HepG2 (cell line): ENCODE data around the gene TM2D3. TPM values are rescaled to one million over a fixed set of nuclear protein-coding genes. Genes with fewer than 3 reads are reported as not detected.
A peak's percentile ranks its signal among the peaks of the same experiment; 100 is the strongest.

Experiments
- ELF1 ChIP-seq: sonication (generic); formaldehyde crosslinking; IDR thresholded peaks from 2 replicates; pipeline ENCODE4 v1.4.0; 2020; ENCODE audit warnings: missing genetic modification reagents
- FOXJ3 ChIP-seq: sonication (generic); formaldehyde crosslinking; IDR thresholded peaks from 2 replicates; pipeline ENCODE4 v1.4.0; 2020; ENCODE audit warnings: missing genetic modification reagents, mild to moderate bottlenecking, borderline replicate concordance
- JDP2 ChIP-seq: sonication (generic); formaldehyde crosslinking; IDR thresholded peaks from 2 replicates; pipeline ENCODE4 v1.8.1; 2022; ENCODE audit warnings: missing genetic modification reagents, borderline replicate concordance
- PRPF4 ChIP-seq: fragments of 200-400 bp; formaldehyde crosslinking; IDR thresholded peaks from 2 replicates; pipeline ENCODE4 v1.6.1; 2016; ENCODE audit warnings: low read length, low read depth; ENCODE audit not compliant: poor library complexity, severe bottlenecking
- SNAI1 ChIP-seq: sonication (generic); formaldehyde crosslinking; IDR thresholded peaks from 2 replicates; pipeline ENCODE4 v1.5.0; 2020; ENCODE audit warnings: mild to moderate bottlenecking, missing genetic modification reagents, borderline replicate concordance
- SNRNP70 ChIP-seq: fragments of 200-400 bp; formaldehyde crosslinking; IDR thresholded peaks from 2 replicates; pipeline ENCODE4 v1.6.1; 2017; ENCODE audit warnings: mild to moderate bottlenecking, low read depth, low read length, moderate library complexity
- ZFAT ChIP-seq: sonication (generic); formaldehyde crosslinking; conservative IDR thresholded peaks from 2 replicates; pipeline ENCODE4 v1.8.1; 2023; ENCODE audit warnings: missing genetic modification reagents, inconsistent platforms
- ZNF160 ChIP-seq: sonication (generic); formaldehyde crosslinking; IDR thresholded peaks from 2 replicates; pipeline ENCODE4 v1.8.0; 2022; ENCODE audit warnings: mild to moderate bottlenecking, inconsistent platforms, missing genetic modification reagents
- ZNF557 ChIP-seq: sonication (generic); formaldehyde crosslinking; IDR thresholded peaks from 2 replicates; pipeline ENCODE4 v1.4.0; 2020; ENCODE audit warnings: missing genetic modification reagents
- polyA plus RNA-seq, 8 experiments: library from polyadenylated mRNA; depleted of rRNA in 3 of 8; stranded (reverse) in 7 of 8; unstranded in 1 of 8; fragments of >200 nt; fragmentation: Illumina TruSeq in 4 of 8; extraction: Trizol in 4 of 8; gene quantifications; 2 replicates each; pipeline versions ENCODE4 v1.2.1 to v1.2.3, GENCODE V29; 2011 to 2016; ENCODE audit warnings: low read depth in 4 of 8, missing spikeins in 1 of 8, mixed read lengths in 1 of 8; ENCODE audit not compliant: insufficient read depth in 1 of 8
- total RNA-seq, 5 experiments: library from RNA; depleted of rRNA; stranded (reverse); fragments of >200 nt; fragmentation: Illumina TruSeq; extraction: Trizol; gene quantifications; 2 replicates each; pipeline ENCODE4 v1.2.3, GENCODE V29; 2016; ENCODE audit warnings: low read depth in 1 of 5
- TF ChIP-seq, protein P1 (sequence below): sonication (generic); formaldehyde crosslinking; IDR thresholded peaks from 2 replicates; pipeline ENCODE4 v1.8.0; 2022; ENCODE audit warnings: mild to moderate bottlenecking, missing genetic modification reagents, moderate library complexity
- TF ChIP-seq, protein P2 (sequence below): sonication (generic); formaldehyde crosslinking; IDR thresholded peaks from one replicate; pipeline ENCODE4 v1.5.1; 2020; ENCODE audit warnings: mild to moderate bottlenecking, missing genetic modification reagents; ENCODE audit errors: not compliant biosample characterization
- TF ChIP-seq, protein P3 (sequence below): sonication (generic); formaldehyde crosslinking; IDR thresholded peaks from 2 replicates; pipeline ENCODE4 v1.5.0; 2020; ENCODE audit warnings: mild to moderate bottlenecking, missing genetic modification reagents
- TF ChIP-seq, protein P4 (sequence below), 2 experiments: fragments of 450-650 bp in 1 of 2; sonication (generic) in 1 of 2; formaldehyde crosslinking; IDR thresholded peaks; 2 replicates each; pipeline versions ENCODE4 v1.5.0 to v1.8.0; 2020 to 2022; ENCODE audit warnings: mild to moderate bottlenecking in 1 of 2, missing genetic modification reagents in 1 of 2

TM2D3 gene
- total and polyA plus RNA-seq, 2 of the 13 experiments (the other 11 are each of a cell fraction or from before 2014, with no cell fraction given) = 31.1 to 72.7 TPM

DNA sequence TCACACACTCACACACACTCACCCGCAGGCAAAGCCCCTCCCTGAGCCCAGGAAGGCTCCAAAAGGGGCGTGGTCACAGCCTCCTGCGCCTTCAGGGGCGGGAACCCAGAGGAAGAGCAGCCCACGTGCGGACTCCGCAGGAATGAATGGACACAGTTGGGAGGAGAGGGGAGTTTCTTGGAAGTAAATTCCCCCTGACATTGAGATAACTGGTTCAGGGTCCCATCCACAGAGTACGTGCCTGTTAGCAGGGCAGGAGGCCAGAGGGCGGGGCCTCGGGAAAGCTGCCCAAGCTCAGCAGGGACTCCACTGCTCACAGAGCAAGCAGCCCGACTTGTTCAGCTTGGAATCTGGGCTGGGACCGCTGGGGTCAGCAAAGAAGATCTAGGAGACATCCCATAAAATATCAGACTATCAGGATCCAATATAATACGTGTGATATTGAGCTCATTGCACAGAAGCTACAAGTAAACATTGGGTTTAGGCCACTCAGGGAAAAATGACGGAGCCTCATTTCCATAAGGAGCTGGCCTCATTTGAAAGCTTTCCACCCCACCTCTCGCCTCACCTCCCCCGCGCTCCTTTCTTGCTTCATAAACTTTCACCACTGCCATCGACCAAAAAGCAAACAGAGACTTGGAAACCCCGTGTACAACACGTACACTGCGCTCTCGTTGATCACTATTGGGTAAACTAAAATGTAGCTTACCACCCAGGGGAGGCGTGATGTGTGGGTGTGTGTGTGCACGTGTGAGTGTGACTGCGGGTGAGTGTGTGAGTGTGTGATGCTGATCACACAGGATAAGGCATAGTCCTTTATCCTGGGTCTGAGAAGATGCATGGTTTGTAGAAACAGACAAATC, 36.0 kb downstream of the TM2D3 start (continued):
- TF ChIP-seq, protein P1, sequence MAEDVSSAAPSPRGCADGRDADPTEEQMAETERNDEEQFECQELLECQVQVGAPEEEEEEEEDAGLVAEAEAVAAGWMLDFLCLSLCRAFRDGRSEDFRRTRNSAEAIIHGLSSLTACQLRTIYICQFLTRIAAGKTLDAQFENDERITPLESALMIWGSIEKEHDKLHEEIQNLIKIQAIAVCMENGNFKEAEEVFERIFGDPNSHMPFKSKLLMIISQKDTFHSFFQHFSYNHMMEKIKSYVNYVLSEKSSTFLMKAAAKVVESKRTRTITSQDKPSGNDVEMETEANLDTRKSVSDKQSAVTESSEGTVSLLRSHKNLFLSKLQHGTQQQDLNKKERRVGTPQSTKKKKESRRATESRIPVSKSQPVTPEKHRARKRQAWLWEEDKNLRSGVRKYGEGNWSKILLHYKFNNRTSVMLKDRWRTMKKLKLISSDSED (CRISPR knock-in tag) = no peak
- TF ChIP-seq, protein P2, sequence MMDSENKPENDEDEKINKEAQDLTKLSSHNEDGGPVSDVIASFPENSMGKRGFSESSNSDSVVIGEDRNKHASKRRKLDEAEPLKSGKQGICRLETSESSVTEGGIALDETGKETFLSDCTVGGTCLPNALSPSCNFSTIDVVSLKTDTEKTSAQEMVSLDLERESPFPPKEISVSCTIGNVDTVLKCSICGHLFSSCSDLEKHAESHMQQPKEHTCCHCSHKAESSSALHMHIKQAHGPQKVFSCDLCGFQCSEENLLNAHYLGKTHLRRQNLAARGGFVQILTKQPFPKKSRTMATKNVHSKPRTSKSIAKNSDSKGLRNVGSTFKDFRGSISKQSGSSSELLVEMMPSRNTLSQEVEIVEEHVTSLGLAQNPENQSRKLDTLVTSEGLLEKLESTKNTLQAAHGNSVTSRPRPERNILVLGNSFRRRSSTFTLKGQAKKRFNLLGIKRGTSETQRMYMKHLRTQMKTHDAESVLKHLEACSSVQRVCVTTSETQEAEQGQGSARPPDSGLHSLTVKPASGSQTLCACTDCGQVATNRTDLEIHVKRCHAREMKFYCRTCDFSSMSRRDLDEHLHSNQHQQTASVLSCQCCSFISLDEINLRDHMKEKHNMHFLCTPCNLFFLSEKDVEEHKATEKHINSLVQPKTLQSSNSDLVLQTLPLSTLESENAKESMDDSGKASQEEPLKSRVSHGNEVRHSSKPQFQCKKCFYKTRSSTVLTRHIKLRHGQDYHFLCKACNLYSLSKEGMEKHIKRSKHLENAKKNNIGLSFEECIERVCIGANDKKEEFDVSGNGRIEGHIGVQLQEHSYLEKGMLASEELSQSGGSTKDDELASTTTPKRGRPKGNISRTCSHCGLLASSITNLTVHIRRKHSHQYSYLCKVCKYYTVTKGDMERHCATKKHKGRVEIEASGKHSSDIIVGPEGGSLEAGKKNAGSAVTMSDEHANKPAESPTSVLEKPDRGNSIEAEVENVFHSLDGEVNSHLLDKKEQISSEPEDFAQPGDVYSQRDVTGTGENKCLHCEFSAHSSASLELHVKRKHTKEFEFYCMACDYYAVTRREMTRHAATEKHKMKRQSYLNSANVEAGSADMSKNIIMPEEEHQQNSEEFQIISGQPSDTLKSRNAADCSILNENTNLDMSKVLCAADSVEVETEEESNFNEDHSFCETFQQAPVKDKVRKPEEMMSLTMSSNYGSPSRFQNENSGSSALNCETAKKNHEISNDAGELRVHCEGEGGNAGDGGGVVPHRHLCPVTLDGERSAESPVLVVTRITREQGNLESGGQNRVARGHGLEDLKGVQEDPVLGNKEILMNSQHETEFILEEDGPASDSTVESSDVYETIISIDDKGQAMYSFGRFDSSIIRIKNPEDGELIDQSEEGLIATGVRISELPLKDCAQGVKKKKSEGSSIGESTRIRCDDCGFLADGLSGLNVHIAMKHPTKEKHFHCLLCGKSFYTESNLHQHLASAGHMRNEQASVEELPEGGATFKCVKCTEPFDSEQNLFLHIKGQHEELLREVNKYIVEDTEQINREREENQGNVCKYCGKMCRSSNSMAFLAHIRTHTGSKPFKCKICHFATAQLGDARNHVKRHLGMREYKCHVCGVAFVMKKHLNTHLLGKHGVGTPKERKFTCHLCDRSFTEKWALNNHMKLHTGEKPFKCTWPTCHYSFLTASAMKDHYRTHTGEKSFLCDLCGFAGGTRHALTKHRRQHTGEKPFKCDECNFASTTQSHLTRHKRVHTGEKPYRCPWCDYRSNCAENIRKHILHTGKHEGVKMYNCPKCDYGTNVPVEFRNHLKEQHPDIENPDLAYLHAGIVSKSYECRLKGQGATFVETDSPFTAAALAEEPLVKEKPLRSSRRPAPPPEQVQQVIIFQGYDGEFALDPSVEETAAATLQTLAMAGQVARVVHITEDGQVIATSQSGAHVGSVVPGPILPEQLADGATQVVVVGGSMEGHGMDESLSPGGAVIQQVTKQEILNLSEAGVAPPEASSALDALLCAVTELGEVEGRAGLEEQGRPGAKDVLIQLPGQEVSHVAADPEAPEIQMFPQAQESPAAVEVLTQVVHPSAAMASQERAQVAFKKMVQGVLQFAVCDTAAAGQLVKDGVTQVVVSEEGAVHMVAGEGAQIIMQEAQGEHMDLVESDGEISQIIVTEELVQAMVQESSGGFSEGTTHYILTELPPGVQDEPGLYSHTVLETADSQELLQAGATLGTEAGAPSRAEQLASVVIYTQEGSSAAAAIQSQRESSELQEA = peak; percentile 33
- no peak for TF ChIP-seq PRPF4
- TF ChIP-seq ZFAT (CRISPR knock-in tag) = no peak
- TF ChIP-seq ZNF160 (CRISPR knock-in tag) = no peak; the same call in 1 of the 2 replicates
- TF ChIP-seq, protein P3, sequence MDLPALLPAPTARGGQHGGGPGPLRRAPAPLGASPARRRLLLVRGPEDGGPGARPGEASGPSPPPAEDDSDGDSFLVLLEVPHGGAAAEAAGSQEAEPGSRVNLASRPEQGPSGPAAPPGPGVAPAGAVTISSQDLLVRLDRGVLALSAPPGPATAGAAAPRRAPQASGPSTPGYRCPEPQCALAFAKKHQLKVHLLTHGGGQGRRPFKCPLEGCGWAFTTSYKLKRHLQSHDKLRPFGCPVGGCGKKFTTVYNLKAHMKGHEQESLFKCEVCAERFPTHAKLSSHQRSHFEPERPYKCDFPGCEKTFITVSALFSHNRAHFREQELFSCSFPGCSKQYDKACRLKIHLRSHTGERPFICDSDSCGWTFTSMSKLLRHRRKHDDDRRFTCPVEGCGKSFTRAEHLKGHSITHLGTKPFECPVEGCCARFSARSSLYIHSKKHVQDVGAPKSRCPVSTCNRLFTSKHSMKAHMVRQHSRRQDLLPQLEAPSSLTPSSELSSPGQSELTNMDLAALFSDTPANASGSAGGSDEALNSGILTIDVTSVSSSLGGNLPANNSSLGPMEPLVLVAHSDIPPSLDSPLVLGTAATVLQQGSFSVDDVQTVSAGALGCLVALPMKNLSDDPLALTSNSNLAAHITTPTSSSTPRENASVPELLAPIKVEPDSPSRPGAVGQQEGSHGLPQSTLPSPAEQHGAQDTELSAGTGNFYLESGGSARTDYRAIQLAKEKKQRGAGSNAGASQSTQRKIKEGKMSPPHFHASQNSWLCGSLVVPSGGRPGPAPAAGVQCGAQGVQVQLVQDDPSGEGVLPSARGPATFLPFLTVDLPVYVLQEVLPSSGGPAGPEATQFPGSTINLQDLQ (CRISPR knock-in tag) = peak; percentile 99
- TF ChIP-seq FOXJ3 (CRISPR knock-in tag) = 0 out of 2 replicates have a peak, but pooled peaks have one; percentile 27
- no peak for TF ChIP-seq JDP2 (CRISPR knock-in tag)
- no peak for TF ChIP-seq ELF1 (CRISPR knock-in tag)
- TF ChIP-seq SNAI1 (CRISPR knock-in tag) = peak; percentile 83; the same call in 1 of the 2 replicates
- TF ChIP-seq ZNF557 (CRISPR knock-in tag) = no peak
- TF ChIP-seq SNRNP70 = no peak
- TF ChIP-seq, protein P4, sequence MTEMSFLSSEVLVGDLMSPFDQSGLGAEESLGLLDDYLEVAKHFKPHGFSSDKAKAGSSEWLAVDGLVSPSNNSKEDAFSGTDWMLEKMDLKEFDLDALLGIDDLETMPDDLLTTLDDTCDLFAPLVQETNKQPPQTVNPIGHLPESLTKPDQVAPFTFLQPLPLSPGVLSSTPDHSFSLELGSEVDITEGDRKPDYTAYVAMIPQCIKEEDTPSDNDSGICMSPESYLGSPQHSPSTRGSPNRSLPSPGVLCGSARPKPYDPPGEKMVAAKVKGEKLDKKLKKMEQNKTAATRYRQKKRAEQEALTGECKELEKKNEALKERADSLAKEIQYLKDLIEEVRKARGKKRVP (CRISPR knock-in tag; IDR thresholded peaks at IDR 0.05) = 0 out of 4 replicates have a peak, but pooled peaks of 1 of the 2 experiments have one; percentile 36
